ENCODE measurements around the gene RBM43.

- no peak for TF ChIP-seq EZH2phosphoT487 (IDR thresholded peaks at IDR 0.05; ENCODE audit: low read depth)
- no peak for TF ChIP-seq CTCF (IDR thresholded peaks at IDR 0.05; ENCODE audit: low read depth, low read length)
Measured at GRCh38 chr2:151282401-151282800, 20.7 kb upstream of the RBM43 start.
